Naive thymus-derived CD8-positive, alpha-beta T cell (primary cell): ENCODE measurements around the gene ACCSL. TPM values are rescaled to one million over a fixed set of nuclear protein-coding genes. Genes with fewer than 3 reads are reported as not detected.

ENCODE experiments used
- ATAC-seq, 2 donors: fragments of 150-1000 bp; cut with Tn5 transposase in 1 of 2; sonication (Bioruptor Pico), chemical (Tn5 transposase) in 1 of 2; 1 replicate in 1 of 2; 2 replicates in 1 of 2; pipeline ENCODE4 v1.10.0; 2021; ENCODE audit warnings: mild to moderate bottlenecking in 2 of 2, moderate library complexity in 2 of 2
- POLR2A ChIA-PET: fragments of 350-600 bp; sonication (Branson Sonifier 250); formaldehyde crosslinking; loops from one replicate; lab custom pipeline; 2021; ENCODE audit warnings: antibody characterized with exemption; lab: Charles Lee
- DNase-seq, 10 donors: peaks; one replicate each; pipeline versions ENCODE4 v3.0.0 to v3.0.0-alpha.2; 2020 to 2022
- H3K27ac Mint-ChIP-seq, 10 donors: one replicate each; pipeline ENCODE4 v1.8.0; 2020 to 2022; ENCODE audit warnings: mild to moderate bottlenecking in 10 of 10, mixed read lengths in 10 of 10, moderate library complexity in 4 of 10, inconsistent platforms in 1 of 10
- H3K27me3 Mint-ChIP-seq, 5 donors: one replicate each; pipeline ENCODE4 v1.8.0; 2021 to 2022; ENCODE audit warnings: mixed read lengths in 5 of 5
- H3K36me3 Mint-ChIP-seq, 3 donors: one replicate each; pipeline ENCODE4 v1.8.0; 2020 to 2022; ENCODE audit warnings: mixed read lengths in 3 of 3, mild to moderate bottlenecking in 2 of 3, inconsistent platforms in 1 of 3
- H3K4me1 Mint-ChIP-seq, 4 donors: one replicate each; pipeline ENCODE4 v1.8.0; 2021 to 2022; ENCODE audit warnings: mixed read lengths in 4 of 4
- H3K4me3 Mint-ChIP-seq, 10 donors: one replicate each; pipeline ENCODE4 v1.8.0; 2020 to 2022; ENCODE audit warnings: mild to moderate bottlenecking in 10 of 10, mixed read lengths in 10 of 10, moderate library complexity in 6 of 10, inconsistent platforms in 1 of 10
- H3K9me3 Mint-ChIP-seq, 9 donors: one replicate each; pipeline ENCODE4 v1.8.0; 2020 to 2022; ENCODE audit warnings: mixed read lengths in 9 of 9, mild to moderate bottlenecking in 3 of 9, inconsistent platforms in 1 of 9, moderate library complexity in 1 of 9
- polyA plus RNA-seq, 3 donors: library from polyadenylated mRNA; unstranded; fragments of 300-500 nt; fragmentation: Illumina TruSeq; gene quantifications; one replicate each; pipeline ENCODE4 v1.2.3, GENCODE V29; 2021
- total RNA-seq, 8 experiments: library from RNA in 2 of 8; stranded (reverse) in 2 of 8; gene quantifications; one replicate each; pipeline ENCODE4 v1.2.3 and lab custom pipeline; 2021 to 2026

The ACCSL gene
- total and polyA plus RNA-seq, 5 experiments from 2014 or later = not detected

- Mint-ChIP-seq H3K36me3 (no peaks in the 10 kb centered on the region), H3K27me3 (peaks cover 0 to 7% (median 3%) of the 10 kb centered on the region in 5 donors), H3K4me3 (no peak overlapping the region), H3K9me3 (no peaks in the 10 kb centered on the region), H3K4me1 (no peaks in the 10 kb centered on the region), H3K27ac (no peak overlapping the region)
- POLR2A ChIA-PET = no interaction called here
- ATAC-seq = no peak
- no peak for DNase-seq
Observed at GRCh38 chr11:44010789-44011251, 37.0 kb upstream of the ACCSL start.

DNA sequence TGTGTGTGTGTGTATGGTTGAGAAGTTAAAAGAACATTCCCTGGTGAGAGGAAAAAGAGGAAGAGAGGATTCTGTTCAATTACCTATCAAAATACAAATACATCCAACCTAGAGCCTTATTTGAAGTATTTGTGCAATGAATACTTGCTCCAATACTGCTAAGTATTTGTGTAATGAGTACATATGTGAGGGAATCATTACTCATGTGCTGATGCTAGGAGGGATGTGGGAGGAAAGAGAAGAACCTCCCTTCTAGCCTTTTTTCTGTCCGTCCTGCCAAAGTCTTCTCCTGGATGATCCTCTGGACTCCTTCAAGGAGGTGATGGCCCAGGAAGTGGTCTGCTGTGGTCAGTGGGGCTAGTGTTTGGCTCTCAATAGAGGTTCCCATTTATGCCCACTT is 36.0 kb upstream of the ACCSL start:
- no peaks in the 10 kb centered on the region for H3K9me3 Mint-ChIP-seq
- POLR2A ChIA-PET = no interaction called here
- no peak overlapping the region for H3K4me3 Mint-ChIP-seq
- peaks cover 0 to 7% (median 3%) of the 10 kb centered on the region in 5 donors for H3K27me3 Mint-ChIP-seq
- ATAC-seq (no peak), DNase-seq (no peak)
- H3K27ac Mint-ChIP-seq = no peak overlapping the region
- no peaks in the 10 kb centered on the region for H3K36me3 Mint-ChIP-seq
- H3K4me1 Mint-ChIP-seq = no peaks in the 10 kb centered on the region

- Mint-ChIP-seq H3K27me3 (peaks cover 2 to 7% (median 3%) of the 10 kb centered on the region in 5 donors), H3K36me3 (no peaks in the 10 kb centered on the region), H3K4me1 (no peaks in the 10 kb centered on the region), H3K9me3 (no peaks in the 10 kb centered on the region), H3K4me3 (no peak overlapping the region), H3K27ac (no peak overlapping the region)
- ATAC-seq (no peak), DNase-seq (no peak)
- POLR2A ChIA-PET = no interaction called here
Observed at GRCh38 chr11:44014968-44015623, 32.7 kb upstream of the ACCSL start.

GRCh38 chr11:44015624-44016007 is 32.2 kb upstream of the ACCSL start:
- H3K36me3 Mint-ChIP-seq = no peaks in the 10 kb centered on the region

GRCh38 chr11:44016131-44016530 is 31.6 kb upstream of the ACCSL start:
- H3K4me1 Mint-ChIP-seq = no peaks in the 10 kb centered on the region
- DNase-seq = no peak
- no peak overlapping the region for H3K4me3 Mint-ChIP-seq
- H3K36me3 Mint-ChIP-seq = no peaks in the 10 kb centered on the region
- peaks cover 0 to 4% (median 0%) of the 10 kb centered on the region in 9 donors for H3K9me3 Mint-ChIP-seq
- ATAC-seq = no peak
- POLR2A ChIA-PET = no interaction called here
- H3K27me3 Mint-ChIP-seq = peaks cover 0 to 8% (median 2%) of the 10 kb centered on the region in 5 donors
- H3K27ac Mint-ChIP-seq = no peak overlapping the region

More at GRCh38 chr11:44015624-44016007, 32.2 kb upstream of the ACCSL start:
- Mint-ChIP-seq H3K4me1 (no peaks in the 10 kb centered on the region), H3K27ac (no peak overlapping the region), H3K27me3 (peaks cover 0 to 7% (median 3%) of the 10 kb centered on the region in 5 donors), H3K4me3 (no peak overlapping the region), H3K9me3 (no peaks in the 10 kb centered on the region)
- POLR2A ChIA-PET = no interaction called here
- DNase-seq = no peak
- ATAC-seq = no peak

- peaks cover 1 to 9% (median 4%) of the 10 kb centered on the region in 5 donors for H3K27me3 Mint-ChIP-seq
- DNase-seq = no peak
- POLR2A ChIA-PET = no interaction called here
Observed at GRCh38 chr11:44016546-44017442, 31.0 kb upstream of the ACCSL start.

DNA sequence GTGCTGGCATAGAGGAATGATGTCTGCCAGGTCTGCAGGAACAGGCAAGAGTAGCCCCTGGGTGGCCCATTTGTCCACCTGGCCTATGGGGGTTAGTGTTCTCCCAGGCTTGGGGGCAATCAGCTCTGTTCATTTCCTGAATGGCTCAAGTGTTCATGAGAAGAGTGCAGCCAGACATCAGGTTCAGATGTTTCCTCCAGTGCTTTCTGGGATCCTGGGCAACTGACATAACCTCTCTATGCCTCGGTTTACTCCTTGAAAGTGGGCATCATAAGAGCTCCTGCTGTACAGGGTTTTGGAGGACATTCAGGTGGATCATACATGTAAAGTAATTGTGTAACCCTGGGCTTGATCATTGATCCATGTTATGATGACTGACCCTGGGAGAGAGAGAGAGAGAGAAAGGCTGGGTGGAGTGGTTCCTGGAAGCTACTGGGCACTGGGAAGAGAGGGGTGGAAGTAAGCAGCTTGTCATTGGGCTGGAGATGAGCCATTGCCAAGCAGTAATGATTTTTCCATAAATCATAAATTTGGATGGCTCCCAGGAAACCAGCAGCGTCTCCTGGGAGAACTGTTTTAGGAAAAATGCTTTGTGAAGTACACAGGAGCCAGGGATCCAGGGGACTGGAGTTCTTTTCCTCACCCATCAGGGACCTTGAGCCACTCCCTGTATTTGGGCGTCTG is 30.2 kb upstream of the ACCSL start:
- POLR2A ChIA-PET = no interaction called here
- H3K4me3 Mint-ChIP-seq = no peak overlapping the region
- H3K4me1 Mint-ChIP-seq = no peaks in the 10 kb centered on the region
- peaks cover 0 to 7% (median 0%) of the 10 kb centered on the region in 3 donors for H3K36me3 Mint-ChIP-seq
- DNase-seq (no peak), ATAC-seq (no peak)
- H3K9me3 Mint-ChIP-seq = peaks cover under 1 to 13% (median 5%) of the 10 kb centered on the region in 9 donors
- peak overlapping the region in 1 of 10 donors; percentile 63 for H3K27ac Mint-ChIP-seq
- H3K27me3 Mint-ChIP-seq = peaks cover 1 to 17% (median 7%) of the 10 kb centered on the region in 5 donors

More at GRCh38 chr11:44016546-44017442, 31.0 kb upstream of the ACCSL start:
- ATAC-seq = no peak
- Mint-ChIP-seq H3K4me1 (no peaks in the 10 kb centered on the region), H3K36me3 (no peaks in the 10 kb centered on the region), H3K4me3 (no peak overlapping the region), H3K27ac (no peak overlapping the region), H3K9me3 (peaks cover 0 to 5% (median 3%) of the 10 kb centered on the region in 9 donors)

- H3K36me3 Mint-ChIP-seq = peaks cover 0 to 8% (median 0%) of the 10 kb centered on the region in 3 donors
- no peak overlapping the region for H3K27ac Mint-ChIP-seq
- no peaks in the 10 kb centered on the region for H3K4me1 Mint-ChIP-seq
- peaks cover 2 to 18% (median 7%) of the 10 kb centered on the region in 9 donors for H3K9me3 Mint-ChIP-seq
- POLR2A ChIA-PET = no interaction called here
- H3K4me3 Mint-ChIP-seq = no peak overlapping the region
- peaks cover 1 to 23% (median 7%) of the 10 kb centered on the region in 5 donors for H3K27me3 Mint-ChIP-seq
- no peak for ATAC-seq
- DNase-seq = no peak
Observed at GRCh38 chr11:44018127-44018521, 29.7 kb upstream of the ACCSL start.

DNA sequence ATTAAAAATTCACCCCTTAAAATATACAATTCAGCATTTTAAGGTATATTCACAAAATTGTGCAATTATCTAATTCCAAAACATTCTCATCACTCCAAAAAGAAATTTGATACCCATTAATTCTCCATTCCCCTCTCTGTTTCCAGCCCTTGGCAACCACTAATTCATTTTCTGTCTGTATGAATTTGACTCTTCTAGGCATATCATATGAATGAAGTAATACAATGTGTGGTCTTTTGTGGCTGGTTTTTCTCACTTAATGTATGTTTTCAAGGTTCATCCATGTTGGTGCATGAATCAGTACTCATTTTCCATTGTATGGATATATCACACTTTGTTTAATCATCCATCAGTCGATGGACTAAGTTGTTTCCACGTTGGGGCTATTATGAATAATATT is 29.0 kb upstream of the ACCSL start:
- Mint-ChIP-seq H3K27me3 (peaks cover 4 to 30% (median 11%) of the 10 kb centered on the region in 5 donors), H3K27ac (no peak overlapping the region), H3K36me3 (peaks cover 0 to 8% (median 0%) of the 10 kb centered on the region in 3 donors), H3K4me3 (no peak overlapping the region), H3K4me1 (no peaks in the 10 kb centered on the region), H3K9me3 (peaks cover 2 to 24% (median 10%) of the 10 kb centered on the region in 9 donors)
- DNase-seq (no peak), ATAC-seq (no peak)
- POLR2A ChIA-PET = no interaction called here

DNA sequence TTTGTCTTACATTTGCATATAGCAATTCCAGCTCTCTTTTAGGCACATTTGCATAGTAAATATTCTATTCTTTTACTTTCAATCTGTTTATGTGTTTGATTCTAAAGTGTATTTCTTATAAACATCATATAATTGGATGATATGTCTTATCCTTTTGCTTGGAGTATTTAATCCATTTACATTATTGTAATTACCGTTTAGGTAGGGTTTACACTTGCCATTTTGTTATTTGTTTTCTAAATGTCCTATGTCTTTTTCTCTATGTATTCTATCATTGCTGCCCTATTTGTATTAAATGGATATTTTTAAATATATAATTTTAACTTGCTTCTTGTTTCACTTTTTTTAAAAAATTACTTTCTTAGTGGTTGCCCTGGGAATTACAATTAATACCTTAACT is 22.8 kb upstream of the ACCSL start:
- ATAC-seq = no peak
- DNase-seq = no peak
- no peak overlapping the region for H3K4me3 Mint-ChIP-seq
- H3K9me3 Mint-ChIP-seq = peaks cover 7 to 54% (median 28%) of the 10 kb centered on the region in 9 donors
- H3K27me3 Mint-ChIP-seq = peaks cover 17 to 83% (median 33%) of the 10 kb centered on the region in 5 donors
- H3K4me1 Mint-ChIP-seq = no peaks in the 10 kb centered on the region
- peaks cover 2 to 16% (median 9%) of the 10 kb centered on the region in 3 donors for H3K36me3 Mint-ChIP-seq
- no peak overlapping the region for H3K27ac Mint-ChIP-seq
- POLR2A ChIA-PET = no interaction called here

GRCh38 chr11:44025727-44026126 is 22.1 kb upstream of the ACCSL start:
- Mint-ChIP-seq H3K27me3 (peaks cover 19 to 91% (median 36%) of the 10 kb centered on the region in 5 donors), H3K4me1 (no peaks in the 10 kb centered on the region), H3K36me3 (peaks cover 2 to 19% (median 9%) of the 10 kb centered on the region in 3 donors), H3K4me3 (no peak overlapping the region), H3K9me3 (peaks cover 7 to 54% (median 28%) of the 10 kb centered on the region in 9 donors), H3K27ac (no peak overlapping the region)
- POLR2A ChIA-PET = no interaction called here
- no peak for DNase-seq
- ATAC-seq = no peak

DNA sequence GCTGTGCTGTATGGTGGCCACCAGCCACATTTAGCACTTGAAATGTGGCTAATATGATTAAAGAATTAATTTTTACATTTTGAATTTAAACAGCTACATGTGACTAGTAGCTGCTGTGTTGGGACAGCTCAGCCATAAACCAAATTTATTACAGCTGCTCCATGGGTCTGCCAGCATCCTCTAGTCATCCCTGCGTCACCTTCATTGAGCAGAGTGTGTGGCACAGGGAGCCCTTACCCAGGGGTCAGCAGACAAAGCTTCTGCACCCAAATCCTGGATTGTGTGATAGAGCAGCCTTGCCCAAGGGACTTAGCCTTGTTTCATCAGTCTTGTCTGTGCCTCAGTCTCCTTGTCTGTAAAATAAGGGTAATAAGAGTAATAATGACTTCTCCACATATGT is 19.4 kb upstream of the ACCSL start:
- Mint-ChIP-seq H3K4me3 (no peak overlapping the region), H3K4me1 (no peaks in the 10 kb centered on the region), H3K27ac (no peak overlapping the region), H3K27me3 (peaks cover 21 to 86% (median 45%) of the 10 kb centered on the region in 5 donors), H3K9me3 (peaks cover 2 to 40% (median 14%) of the 10 kb centered on the region in 9 donors), H3K36me3 (peaks cover 2 to 15% (median 9%) of the 10 kb centered on the region in 3 donors)
- no peak for ATAC-seq
- no peak for DNase-seq
- POLR2A ChIA-PET = no interaction called here
